ENCODE data around the gene MMRN1. TPM values are rescaled to one million over a fixed set of nuclear protein-coding genes. Genes with fewer than 3 reads are reported as not detected.

The MMRN1 gene, protein sequence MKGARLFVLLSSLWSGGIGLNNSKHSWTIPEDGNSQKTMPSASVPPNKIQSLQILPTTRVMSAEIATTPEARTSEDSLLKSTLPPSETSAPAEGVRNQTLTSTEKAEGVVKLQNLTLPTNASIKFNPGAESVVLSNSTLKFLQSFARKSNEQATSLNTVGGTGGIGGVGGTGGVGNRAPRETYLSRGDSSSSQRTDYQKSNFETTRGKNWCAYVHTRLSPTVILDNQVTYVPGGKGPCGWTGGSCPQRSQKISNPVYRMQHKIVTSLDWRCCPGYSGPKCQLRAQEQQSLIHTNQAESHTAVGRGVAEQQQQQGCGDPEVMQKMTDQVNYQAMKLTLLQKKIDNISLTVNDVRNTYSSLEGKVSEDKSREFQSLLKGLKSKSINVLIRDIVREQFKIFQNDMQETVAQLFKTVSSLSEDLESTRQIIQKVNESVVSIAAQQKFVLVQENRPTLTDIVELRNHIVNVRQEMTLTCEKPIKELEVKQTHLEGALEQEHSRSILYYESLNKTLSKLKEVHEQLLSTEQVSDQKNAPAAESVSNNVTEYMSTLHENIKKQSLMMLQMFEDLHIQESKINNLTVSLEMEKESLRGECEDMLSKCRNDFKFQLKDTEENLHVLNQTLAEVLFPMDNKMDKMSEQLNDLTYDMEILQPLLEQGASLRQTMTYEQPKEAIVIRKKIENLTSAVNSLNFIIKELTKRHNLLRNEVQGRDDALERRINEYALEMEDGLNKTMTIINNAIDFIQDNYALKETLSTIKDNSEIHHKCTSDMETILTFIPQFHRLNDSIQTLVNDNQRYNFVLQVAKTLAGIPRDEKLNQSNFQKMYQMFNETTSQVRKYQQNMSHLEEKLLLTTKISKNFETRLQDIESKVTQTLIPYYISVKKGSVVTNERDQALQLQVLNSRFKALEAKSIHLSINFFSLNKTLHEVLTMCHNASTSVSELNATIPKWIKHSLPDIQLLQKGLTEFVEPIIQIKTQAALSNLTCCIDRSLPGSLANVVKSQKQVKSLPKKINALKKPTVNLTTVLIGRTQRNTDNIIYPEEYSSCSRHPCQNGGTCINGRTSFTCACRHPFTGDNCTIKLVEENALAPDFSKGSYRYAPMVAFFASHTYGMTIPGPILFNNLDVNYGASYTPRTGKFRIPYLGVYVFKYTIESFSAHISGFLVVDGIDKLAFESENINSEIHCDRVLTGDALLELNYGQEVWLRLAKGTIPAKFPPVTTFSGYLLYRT
- 10 to 100 TPM in 2 of 4 donors, 1 to 10 TPM in 2; 7.7 to 18.8 (median 10.7) TPM for total RNA-seq

DNA sequence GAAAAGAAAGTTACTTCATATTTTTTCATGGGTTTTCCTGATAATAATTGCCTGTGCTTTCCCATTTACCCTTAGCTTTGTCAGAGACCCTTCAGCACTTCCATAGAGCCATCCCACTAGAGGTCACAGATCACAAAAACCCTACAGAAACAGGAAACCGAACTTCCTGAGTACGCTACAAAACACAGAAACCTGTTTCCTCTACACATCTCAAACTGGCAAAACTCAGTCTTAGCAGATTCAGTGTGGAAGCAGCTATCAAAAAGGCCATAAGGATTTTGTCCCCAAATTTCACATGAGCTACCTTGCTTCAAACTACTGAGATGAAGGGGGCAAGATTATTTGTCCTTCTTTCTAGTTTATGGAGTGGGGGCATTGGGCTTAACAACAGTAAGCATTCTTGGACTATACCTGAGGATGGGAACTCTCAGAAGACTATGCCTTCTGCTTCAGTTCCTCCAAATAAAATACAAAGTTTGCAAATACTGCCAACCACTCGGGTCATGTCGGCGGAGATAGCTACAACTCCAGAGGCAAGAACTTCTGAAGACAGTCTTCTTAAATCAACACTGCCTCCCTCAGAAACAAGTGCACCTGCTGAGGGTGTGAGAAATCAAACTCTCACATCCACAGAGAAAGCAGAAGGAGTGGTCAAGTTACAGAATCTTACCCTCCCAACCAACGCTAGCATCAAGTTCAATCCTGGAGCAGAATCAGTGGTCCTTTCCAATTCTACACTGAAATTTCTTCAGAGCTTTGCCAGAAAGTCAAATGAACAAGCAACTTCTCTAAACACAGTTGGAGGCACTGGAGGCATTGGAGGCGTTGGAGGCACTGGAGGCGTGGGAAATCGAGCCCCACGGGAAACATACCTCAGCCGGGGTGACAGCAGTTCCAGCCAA lies at the start of gene MMRN1:
TSS of gene MMRN1 (plus strand) at position 206 of the 902 bp plus-strand sequence. CDS start at position 324, 118 bp downstream.
- 74% methylated on average over 11 of the region's 11 CpGs for WGBS
- Histone ChIP-seq H3K4me1 (no peaks in the 10 kb centered on the region), H3K9me3 (no peaks in the 10 kb centered on the region), H3K36me3 (no peaks in the 10 kb centered on the region), H3K27ac (no peak within 1 kb of the TSS), H3K4me3 (peak within 1 kb of the TSS; percentile 8), H3K27me3 (no peaks in the 10 kb centered on the region)
- TF ChIP-seq POLR2A (IDR thresholded peaks at IDR 0.05) (no peak), POLR2AphosphoS5 (IDR thresholded peaks at IDR 0.05) (no peak), EP300 (IDR thresholded peaks at IDR 0.05) (no peak)
- TF ChIP-seq, protein P1, sequence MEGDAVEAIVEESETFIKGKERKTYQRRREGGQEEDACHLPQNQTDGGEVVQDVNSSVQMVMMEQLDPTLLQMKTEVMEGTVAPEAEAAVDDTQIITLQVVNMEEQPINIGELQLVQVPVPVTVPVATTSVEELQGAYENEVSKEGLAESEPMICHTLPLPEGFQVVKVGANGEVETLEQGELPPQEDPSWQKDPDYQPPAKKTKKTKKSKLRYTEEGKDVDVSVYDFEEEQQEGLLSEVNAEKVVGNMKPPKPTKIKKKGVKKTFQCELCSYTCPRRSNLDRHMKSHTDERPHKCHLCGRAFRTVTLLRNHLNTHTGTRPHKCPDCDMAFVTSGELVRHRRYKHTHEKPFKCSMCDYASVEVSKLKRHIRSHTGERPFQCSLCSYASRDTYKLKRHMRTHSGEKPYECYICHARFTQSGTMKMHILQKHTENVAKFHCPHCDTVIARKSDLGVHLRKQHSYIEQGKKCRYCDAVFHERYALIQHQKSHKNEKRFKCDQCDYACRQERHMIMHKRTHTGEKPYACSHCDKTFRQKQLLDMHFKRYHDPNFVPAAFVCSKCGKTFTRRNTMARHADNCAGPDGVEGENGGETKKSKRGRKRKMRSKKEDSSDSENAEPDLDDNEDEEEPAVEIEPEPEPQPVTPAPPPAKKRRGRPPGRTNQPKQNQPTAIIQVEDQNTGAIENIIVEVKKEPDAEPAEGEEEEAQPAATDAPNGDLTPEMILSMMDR (IDR thresholded peaks at IDR 0.05) = no peak
- no peak for DNase-seq (ENCODE audit: low spot score in 2 of 2)

DNA sequence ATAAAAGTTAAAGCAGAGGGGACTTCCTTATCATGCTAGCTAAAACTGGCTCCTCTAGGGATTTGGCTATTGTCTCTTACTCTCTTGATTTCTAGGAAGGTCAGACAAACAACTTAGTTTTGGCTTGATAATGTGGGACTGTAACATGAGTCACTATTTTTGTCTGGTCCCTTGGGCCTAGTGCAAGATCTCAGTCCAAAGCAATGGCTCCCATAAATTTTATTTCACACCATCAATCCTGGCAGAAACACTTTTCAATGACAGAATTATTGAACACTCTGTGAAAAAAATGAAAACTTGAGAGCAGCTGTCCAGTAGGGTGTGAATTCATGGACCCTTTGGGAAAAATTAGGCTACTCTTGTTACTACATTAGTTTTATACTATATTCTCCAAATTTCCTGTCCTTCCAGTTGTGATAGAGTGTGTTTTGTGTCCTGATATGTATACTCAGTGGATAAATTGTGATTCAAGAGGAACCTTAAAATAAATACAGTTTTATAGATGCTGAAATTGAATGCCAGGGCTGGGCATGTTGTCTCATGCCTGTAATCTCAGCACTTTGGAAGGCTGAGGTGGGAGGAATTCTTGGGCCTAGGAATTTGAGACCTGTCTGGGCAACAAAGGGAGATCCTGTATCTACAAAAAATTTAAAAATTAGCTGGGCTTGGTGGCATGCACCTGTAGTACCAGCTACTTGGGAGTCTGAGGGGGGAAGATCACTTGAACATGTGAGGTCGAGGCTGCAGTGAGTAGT lies 46.9 kb upstream of the MMRN1 start:
- 90% methylated on average over 1 of the region's 1 CpG for WGBS
- no peaks in the 10 kb centered on the region for H3K36me3 ChIP-seq
- no peaks in the 10 kb centered on the region for H3K27me3 ChIP-seq
- H3K4me1 ChIP-seq = no peaks in the 10 kb centered on the region
- no peak overlapping the region for H3K27ac ChIP-seq
- no peak for DNase-seq (ENCODE audit: low spot score in 2 of 2)
- TF ChIP-seq POLR2A (IDR thresholded peaks at IDR 0.05) = no peak
- no peak for TF ChIP-seq POLR2AphosphoS5 (IDR thresholded peaks at IDR 0.05)
- H3K9me3 ChIP-seq = no peaks in the 10 kb centered on the region
- no peak overlapping the region for H3K4me3 ChIP-seq

DNA sequence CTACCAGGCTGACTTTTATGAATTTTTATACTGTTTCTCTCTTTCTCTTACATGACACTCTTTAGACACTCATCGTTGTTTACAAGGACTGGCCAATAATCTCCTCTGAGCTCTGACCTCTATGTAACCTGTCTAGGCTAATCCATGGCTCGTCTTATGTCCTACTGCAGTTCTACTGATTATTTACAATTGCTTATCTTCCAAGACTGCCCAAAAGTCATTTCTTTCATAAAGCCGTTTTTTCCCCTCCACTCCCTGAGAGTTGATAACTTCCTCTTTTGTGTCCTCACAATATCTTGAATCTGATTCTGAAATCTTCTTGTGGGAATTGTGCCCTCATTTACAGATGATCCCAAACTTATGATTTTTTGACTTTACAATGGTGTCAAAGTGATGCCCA lies 39.4 kb upstream of the MMRN1 start:
- Histone ChIP-seq H3K4me1 (no peaks in the 10 kb centered on the region), H3K36me3 (no peaks in the 10 kb centered on the region), H3K27me3 (no peaks in the 10 kb centered on the region), H3K27ac (no peak overlapping the region), H3K9me3 (peaks cover 5% of the 10 kb centered on the region), H3K4me3 (no peak overlapping the region)
- no peak for DNase-seq (ENCODE audit: low spot score in 2 of 2)
- WGBS = 77% methylated on average over 3 of the region's 3 CpGs
- no peak for TF ChIP-seq POLR2A (IDR thresholded peaks at IDR 0.05)
- no peak for TF ChIP-seq EP300 (IDR thresholded peaks at IDR 0.05)
- TF ChIP-seq, protein P1 (IDR thresholded peaks at IDR 0.05) = no peak
- no peak for TF ChIP-seq POLR2AphosphoS5 (IDR thresholded peaks at IDR 0.05)

DNA sequence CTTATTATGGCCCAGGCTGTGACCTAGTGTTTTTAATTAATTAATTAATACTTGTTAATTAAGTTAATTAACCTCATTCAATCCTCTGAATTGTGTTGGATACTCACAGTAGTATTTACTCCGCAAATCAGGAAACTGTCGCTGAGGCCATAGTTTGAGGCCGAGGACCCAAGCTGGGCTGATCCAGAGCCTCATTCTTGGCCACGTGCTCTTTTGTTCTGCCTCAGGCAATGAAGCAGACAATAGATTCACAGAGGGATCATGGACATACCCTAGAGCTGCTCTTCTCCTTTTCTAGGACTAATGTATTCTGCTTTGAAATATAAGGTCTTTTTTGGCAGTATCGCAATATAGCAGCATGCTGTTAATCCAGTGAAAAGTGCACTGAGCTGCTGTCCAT lies 33.7 kb upstream of the MMRN1 start:
- 87% methylated on average over 5 of the region's 5 CpGs for WGBS
- Histone ChIP-seq H3K36me3 (no peaks in the 10 kb centered on the region), H3K9me3 (peaks cover 4% of the 10 kb centered on the region), H3K27ac (no peak overlapping the region), H3K27me3 (no peaks in the 10 kb centered on the region), H3K4me1 (no peaks in the 10 kb centered on the region), H3K4me3 (no peak overlapping the region)
- no peak for DNase-seq (ENCODE audit: low spot score in 2 of 2)
- TF ChIP-seq POLR2A (IDR thresholded peaks at IDR 0.05) = no peak
- TF ChIP-seq, protein P1 (IDR thresholded peaks at IDR 0.05) = no peak
- TF ChIP-seq EP300 (IDR thresholded peaks at IDR 0.05) = no peak
- TF ChIP-seq POLR2AphosphoS5 (IDR thresholded peaks at IDR 0.05) = no peak

Data from suprapubic skin (tissue), 4 donors.